ENCODE data around the gene ARAP2.

- TF ChIP-seq POLR2A (IDR thresholded peaks at IDR 0.05; ENCODE audit: low read depth, low read length) (no peak), EZH2 (IDR thresholded peaks at IDR 0.05; ENCODE audit: borderline replicate concordance, low read depth, low read length, severe bottlenecking) (no peak), CTCF (IDR thresholded peaks at IDR 0.05; ENCODE audit: extremely low read depth in 1 of 2, insufficient read depth in 1 of 2, low read depth in 1 of 2, low read length in 2 of 2) (no peak)
Measured at GRCh38 chr4:36243355-36244256, 708 bp downstream of the ARAP2 start.

Measured in endothelial cell of umbilical vein (primary cell).